DOHH2 (cell line): ENCODE data around the gene WDR49.

Source experiments
- EZH2phosphoT487 ChIP-seq: fragments of 200-600 bp; sonication (generic); IDR thresholded peaks from 2 replicates; pipeline ENCODE4 v1.6.1; 2017; ENCODE audit warnings: borderline replicate concordance, mild to moderate bottlenecking, antibody characterized with exemption, low read length, moderate library complexity, mixed read lengths
- TF ChIP-seq, protein P1 (sequence below): fragments of 200-600 bp; sonication (generic); IDR thresholded peaks from one replicate; pipeline ENCODE4 v1.5.1; 2014; ENCODE audit warnings: antibody characterized with exemption, mild to moderate bottlenecking, low read depth, low read length; ENCODE audit not compliant: poor library complexity, severe bottlenecking

DNA sequence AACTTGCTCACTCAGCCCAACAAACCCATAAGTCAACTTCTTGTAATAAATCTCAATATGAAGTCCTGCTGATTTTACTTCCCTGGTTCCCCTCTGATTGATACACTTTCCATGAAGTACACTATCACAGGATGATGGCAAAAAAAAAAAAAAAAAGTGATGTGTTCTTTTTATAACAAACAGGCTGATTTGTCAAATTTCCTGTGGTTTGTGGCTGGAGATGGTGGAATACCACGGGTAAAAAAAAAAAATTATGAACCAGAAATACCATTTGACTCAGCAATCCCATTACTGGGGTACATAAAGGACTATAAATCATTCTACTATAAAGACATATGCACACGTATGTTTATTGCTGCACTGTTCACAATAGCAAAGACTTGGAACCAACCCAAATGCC, 169.2 kb downstream of the WDR49 start:
- TF ChIP-seq, protein P1, sequence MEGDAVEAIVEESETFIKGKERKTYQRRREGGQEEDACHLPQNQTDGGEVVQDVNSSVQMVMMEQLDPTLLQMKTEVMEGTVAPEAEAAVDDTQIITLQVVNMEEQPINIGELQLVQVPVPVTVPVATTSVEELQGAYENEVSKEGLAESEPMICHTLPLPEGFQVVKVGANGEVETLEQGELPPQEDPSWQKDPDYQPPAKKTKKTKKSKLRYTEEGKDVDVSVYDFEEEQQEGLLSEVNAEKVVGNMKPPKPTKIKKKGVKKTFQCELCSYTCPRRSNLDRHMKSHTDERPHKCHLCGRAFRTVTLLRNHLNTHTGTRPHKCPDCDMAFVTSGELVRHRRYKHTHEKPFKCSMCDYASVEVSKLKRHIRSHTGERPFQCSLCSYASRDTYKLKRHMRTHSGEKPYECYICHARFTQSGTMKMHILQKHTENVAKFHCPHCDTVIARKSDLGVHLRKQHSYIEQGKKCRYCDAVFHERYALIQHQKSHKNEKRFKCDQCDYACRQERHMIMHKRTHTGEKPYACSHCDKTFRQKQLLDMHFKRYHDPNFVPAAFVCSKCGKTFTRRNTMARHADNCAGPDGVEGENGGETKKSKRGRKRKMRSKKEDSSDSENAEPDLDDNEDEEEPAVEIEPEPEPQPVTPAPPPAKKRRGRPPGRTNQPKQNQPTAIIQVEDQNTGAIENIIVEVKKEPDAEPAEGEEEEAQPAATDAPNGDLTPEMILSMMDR, result no peak
- no peak for TF ChIP-seq EZH2phosphoT487
